ENCODE measurements around the gene ZNF469. TPM values are rescaled to one million over a fixed set of nuclear protein-coding genes. Genes with fewer than 3 reads are reported as not detected.
"Not testable (repeated sequence)": the region's sequence is repeated elsewhere in the genome, so short reads cannot be mapped to it uniquely, and the experiment has no call there.

Gene ZNF469
- total RNA-seq, 1 experiment from 2014 or later = 1.7 TPM

- no peak for DNase-seq (ENCODE audit: low read depth)
- in situ Hi-C loops (cut with HindIII; ENCODE audit: low pct_unique_long_range_greater_than_20kb, low sequenced_read_pairs) = no loop called here
Measured at GRCh38 chr16:88398170-88398873, 15.6 kb downstream of the ZNF469 start.

DNA sequence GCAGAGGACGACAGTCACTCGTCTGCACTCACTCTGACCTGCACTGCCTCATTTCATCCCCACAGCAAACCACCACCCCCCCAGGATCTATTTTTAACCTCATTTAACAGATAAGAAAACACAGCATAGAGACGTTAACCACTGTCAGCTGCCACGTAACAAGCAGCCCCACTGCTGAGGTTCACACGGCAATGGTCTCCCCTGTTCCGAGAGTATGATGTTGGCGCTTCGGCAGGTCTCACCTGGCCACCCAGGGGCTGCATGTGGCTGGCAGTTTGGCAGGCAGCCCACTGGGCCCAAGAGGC lies 16.1 kb downstream of the ZNF469 start:
- in situ Hi-C loops (cut with HindIII; ENCODE audit: low pct_unique_long_range_greater_than_20kb, low sequenced_read_pairs) = no loop called here
- no peak for DNase-seq (ENCODE audit: low read depth)

GRCh38 chr16:88400186-88400585 lies 17.4 kb downstream of the ZNF469 start:
- no peak for DNase-seq (ENCODE audit: low read depth)
- in situ Hi-C loops (cut with HindIII; ENCODE audit: low pct_unique_long_range_greater_than_20kb, low sequenced_read_pairs) = no loop called here

DNA sequence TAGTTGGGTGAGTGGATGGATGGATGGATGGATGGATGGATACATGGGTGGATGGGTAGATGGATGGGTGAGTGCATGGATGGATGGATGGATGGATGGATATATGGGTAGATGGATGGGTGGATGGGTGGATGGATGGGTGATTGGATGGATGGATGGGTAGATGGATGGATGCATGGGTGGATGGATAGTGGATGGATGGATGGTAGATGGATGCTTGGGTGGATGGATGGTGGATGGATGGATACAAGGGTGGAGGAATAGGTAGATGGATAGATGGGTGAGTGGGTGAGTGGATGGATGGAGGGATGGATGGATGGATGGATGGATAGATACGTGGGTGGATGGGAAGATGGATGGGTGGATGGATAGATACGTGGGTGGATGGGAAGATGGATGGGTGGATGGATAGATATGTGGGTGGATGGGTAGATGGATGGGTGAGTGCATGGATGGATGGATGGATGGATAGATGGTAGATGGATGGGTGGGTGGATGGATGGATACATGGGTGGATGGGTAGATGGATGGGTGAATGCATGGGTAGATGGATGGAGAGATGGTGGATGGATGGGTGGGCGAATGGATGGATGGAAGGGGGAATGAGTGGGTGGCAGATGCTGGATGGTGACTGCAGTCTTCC lies 19.0 kb downstream of the ZNF469 start:
- no peak for DNase-seq (ENCODE audit: low read depth)
- in situ Hi-C loops (cut with HindIII; ENCODE audit: low pct_unique_long_range_greater_than_20kb, low sequenced_read_pairs) = no loop called here

DNA sequence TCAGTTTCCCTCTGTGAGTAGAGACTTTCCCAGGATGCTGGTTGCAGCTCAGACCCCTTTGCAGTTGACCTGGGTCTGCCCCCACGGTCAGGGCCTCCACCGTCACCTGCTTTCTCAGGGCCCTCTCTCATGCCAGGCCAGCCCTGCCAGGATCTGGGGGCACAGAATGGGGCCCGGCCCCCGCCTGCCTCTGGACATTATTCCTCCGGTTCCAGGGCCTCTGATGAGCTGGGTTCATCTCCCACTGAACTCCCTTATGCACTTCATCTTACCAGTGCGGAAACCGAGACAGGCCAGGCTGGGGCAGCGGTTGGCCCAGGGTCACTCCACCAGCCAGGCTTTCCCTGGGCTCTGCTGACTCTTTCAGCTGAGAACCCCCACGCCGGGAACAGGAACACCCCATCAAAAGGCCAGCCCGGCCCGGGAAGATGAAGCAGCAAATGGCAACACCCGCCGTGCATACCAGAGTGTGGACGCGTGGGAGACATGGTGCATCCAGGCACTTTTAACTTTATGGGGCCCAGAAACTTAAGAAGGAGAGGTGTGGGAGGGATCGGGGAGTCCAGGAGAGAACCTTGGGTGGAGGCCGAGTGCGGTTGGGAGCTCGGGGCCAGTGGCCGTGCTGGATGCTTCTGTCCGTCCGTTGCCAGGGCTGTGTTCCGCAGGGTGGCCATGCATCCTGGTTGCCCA lies 19.9 kb downstream of the ZNF469 start:
- in situ Hi-C loops (cut with HindIII; ENCODE audit: low pct_unique_long_range_greater_than_20kb, low sequenced_read_pairs) = no loop called here

GRCh38 chr16:88403794-88404581 lies 21.2 kb downstream of the ZNF469 start:
- in situ Hi-C loops (cut with HindIII; ENCODE audit: low pct_unique_long_range_greater_than_20kb, low sequenced_read_pairs) = no loop called here
- peak; percentile 40 for DNase-seq (ENCODE audit: low read depth)

More for the DNA sequence above, 19.9 kb downstream of the ZNF469 start:
- DNase-seq (ENCODE audit: low read depth) = no peak

DNA sequence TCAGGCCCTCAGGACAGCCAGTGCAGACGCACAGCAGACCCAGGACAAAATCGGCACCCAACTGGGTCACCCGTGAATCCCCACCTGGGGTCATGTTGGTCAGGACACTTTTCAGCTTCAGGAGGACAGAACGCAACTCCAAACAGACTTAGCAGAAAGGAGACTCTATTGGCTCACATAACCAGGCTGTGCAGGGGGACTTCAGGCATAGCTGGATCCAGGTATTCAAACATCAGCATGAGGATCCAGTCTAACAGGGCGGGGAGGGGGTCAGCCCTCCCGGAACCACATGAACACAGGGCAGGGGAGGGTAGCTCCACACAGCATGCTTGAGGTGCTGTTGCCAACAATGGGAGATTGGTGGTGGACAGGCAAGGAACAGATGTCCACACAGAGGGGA lies 22.0 kb downstream of the ZNF469 start:
- in situ Hi-C loops (cut with HindIII; ENCODE audit: low pct_unique_long_range_greater_than_20kb, low sequenced_read_pairs) = no loop called here
- DNase-seq (ENCODE audit: low read depth) = no peak

DNA sequence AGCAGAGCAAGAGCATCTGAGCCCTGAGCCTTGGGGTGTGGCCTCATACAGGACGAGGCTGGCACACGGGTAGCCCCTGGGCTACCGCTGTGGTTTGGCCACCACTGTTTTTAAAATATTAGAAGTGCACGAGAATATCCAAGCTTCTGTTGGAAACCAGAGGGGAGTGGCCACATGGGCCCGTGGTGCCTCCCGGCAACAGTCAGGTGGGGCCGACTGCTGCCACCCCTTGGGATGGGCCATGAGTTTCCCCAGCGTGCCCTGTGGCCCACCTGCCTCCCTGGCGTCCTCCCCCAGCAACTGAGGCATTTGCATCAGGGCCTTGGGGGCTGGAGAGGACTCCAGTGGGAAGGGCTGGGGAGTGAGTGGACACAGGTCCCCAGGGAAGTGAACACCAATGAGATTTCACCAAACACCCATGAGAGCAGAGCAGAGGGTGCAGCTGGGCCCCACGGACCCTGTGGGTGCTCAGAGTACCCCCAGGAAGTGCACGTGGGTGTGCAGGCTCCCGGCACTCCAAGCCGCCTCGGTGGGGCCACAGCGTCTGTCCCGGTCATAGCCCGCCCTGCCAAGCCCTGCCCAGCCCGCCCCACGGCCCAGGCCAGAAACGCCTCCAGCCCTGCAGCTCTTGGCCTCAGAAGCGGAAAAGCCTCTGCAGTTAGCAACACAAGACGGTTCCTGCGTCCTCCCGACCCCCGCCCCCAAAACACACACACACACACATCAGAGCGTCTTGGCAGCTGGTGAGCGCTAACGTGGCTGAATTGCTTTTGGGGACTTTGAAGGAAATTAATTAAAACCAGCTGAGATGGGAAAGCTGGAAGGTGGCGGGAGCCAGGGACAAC lies 22.7 kb downstream of the ZNF469 start:
- no peak for DNase-seq (ENCODE audit: low read depth)
- in situ Hi-C loops (cut with HindIII; ENCODE audit: low pct_unique_long_range_greater_than_20kb, low sequenced_read_pairs) = no loop called here

GRCh38 chr16:88406096-88407041 lies 23.6 kb downstream of the ZNF469 start:
- in situ Hi-C loops (cut with HindIII; ENCODE audit: low pct_unique_long_range_greater_than_20kb, low sequenced_read_pairs) = no loop called here
- no peak for DNase-seq (ENCODE audit: low read depth)

DNA sequence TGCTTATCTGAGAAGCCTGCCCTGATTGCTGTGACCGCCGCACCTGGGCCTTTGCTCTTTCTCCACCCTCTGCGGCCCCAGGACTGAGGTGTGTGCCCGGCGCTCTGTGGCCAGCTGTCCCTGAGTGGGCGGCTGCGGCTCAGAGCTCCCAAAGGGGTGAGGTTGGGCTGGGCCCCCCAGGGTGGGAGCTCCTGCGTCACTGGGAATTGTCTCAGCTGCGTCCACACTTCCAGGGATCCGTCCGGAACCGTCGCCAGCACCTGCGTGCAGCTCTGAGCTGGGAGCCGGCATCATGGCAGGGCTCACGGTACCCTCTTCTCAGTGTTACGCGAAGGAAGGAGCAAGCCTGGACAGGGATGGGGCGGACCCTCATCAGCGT lies 24.3 kb downstream of the ZNF469 start:
- in situ Hi-C loops (cut with HindIII; ENCODE audit: low pct_unique_long_range_greater_than_20kb, low sequenced_read_pairs) = no loop called here
- no peak for DNase-seq (ENCODE audit: low read depth)

- no peak for DNase-seq (ENCODE audit: low read depth)
- in situ Hi-C loops (cut with HindIII; ENCODE audit: low pct_unique_long_range_greater_than_20kb, low sequenced_read_pairs) = no loop called here
Measured at GRCh38 chr16:88407807-88408206, 25.0 kb downstream of the ZNF469 start.

GRCh38 chr16:88408561-88409142 lies 25.9 kb downstream of the ZNF469 start:
- in situ Hi-C loops (cut with HindIII; ENCODE audit: low pct_unique_long_range_greater_than_20kb, low sequenced_read_pairs) = no loop called here

DNA sequence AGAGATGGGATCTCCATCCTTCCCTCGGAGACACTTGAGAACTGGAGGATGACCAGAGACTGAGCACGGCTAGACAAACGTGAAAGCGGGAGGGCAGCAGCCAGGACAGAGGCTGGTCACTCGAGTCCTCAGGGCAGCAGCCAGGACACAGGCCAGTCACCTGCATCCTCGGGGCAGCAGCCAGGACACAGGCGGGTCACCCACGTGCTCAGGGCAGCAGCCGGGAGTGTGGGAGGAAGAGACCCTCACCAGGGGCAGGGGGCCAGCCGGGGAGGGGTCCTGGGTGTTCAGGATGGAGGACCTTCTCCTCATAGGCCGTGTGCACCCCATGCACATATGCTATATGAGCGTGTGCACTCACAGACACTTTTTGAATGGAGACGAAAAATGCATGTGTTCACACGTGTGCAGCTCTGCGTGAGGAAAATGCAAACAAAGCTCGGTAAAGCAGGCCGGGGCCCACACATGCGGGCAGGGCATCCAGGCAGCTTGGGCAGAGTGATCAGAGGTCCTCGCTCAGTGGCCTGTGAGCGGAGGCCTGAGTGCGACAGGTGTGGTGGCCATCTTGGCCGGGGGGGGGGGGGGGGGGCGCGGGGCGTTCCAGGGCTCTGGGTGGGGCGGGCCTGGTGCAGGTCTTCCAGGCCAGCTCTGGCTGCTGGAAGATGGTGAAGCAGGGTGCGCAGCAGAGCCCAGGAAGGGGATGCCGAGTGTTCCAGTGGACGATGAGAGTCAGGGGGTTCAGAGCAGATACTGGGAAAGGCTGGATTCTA lies 26.7 kb downstream of the ZNF469 start:
- no peak for DNase-seq (ENCODE audit: low read depth)
- in situ Hi-C loops (cut with HindIII; ENCODE audit: low pct_unique_long_range_greater_than_20kb, low sequenced_read_pairs) = no loop called here

More at GRCh38 chr16:88408561-88409142, 25.9 kb downstream of the ZNF469 start:
- no peak for DNase-seq (ENCODE audit: low read depth)

DNA sequence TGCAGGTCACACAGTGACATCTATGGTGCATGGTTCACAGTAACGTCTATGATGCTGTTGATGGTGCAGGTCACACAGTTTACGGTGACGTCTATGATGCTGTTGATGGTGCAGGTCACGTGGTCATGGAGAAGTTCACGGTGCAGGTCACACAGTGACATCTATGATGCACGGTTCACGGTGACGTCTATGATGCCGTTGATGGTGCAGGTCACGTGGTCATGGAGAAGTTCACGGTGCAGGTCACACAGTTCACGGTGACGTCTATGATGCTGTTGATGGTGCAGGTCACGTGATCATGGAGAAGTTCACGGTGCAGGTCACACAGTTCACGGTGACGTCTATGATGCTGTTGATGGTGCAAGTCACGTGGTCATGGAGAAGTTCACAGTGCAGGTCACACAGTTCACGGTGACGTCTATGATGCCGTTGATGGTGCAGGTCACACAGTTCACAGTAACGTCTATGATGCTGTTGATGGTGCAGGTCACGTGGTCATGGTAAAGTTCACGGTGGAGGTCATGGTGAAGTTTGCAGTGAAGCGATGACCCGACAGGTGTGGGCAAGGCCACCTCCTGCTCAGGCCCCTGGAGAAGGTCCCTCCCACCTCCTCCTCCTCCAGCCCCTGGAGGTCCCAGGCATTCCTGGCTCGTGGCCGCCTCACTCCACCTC lies 27.7 kb downstream of the ZNF469 start:
- not testable (repeated sequence) for DNase-seq (ENCODE audit: low read depth)

GRCh38 chr16:88411951-88412576 lies 29.3 kb downstream of the ZNF469 start:
- in situ Hi-C loops (cut with HindIII; ENCODE audit: low pct_unique_long_range_greater_than_20kb, low sequenced_read_pairs) = no loop called here

More for the DNA sequence above, 27.7 kb downstream of the ZNF469 start:
- in situ Hi-C loops (cut with HindIII; ENCODE audit: low pct_unique_long_range_greater_than_20kb, low sequenced_read_pairs) = not testable (repeated sequence)

More at GRCh38 chr16:88411951-88412576, 29.3 kb downstream of the ZNF469 start:
- DNase-seq (ENCODE audit: low read depth) = no peak

Data from Caki2 (cell line).